Neural progenitor cell (in vitro differentiated cells): ENCODE data around the gene TKFC. TPM values are rescaled to one million over a fixed set of nuclear protein-coding genes. Genes with fewer than 3 reads are reported as not detected.
A peak's percentile ranks its signal among the peaks of the same experiment; 100 is the strongest.

ENCODE experiments used
- DNase-seq: peaks from one replicate; pipeline ENCODE4 v3.0.0-alpha.2; 2016; ENCODE audit warnings: low spot score
- H2AFZ ChIP-seq: fragments of 200-600 bp; sonication (generic); replicated peaks from 2 replicates; pipeline ENCODE4 v1.6.1; 2016; ENCODE audit warnings: antibody characterized with exemption
- H3F3A ChIP-seq: fragments of 200-600 bp; sonication (generic); 2 replicates; pipeline ENCODE4 v1.6.1; 2016; ENCODE audit warnings: antibody characterized with exemption, low read depth
- H3K27ac ChIP-seq: fragments of 200-600 bp; sonication (generic); 2 replicates; pipeline ENCODE4 v1.5.1; 2016; ENCODE audit warnings: mild to moderate bottlenecking
- H3K27me3 ChIP-seq: fragments of 200-600 bp; sonication (generic); 2 replicates; pipeline ENCODE4 v1.6.1; 2016; ENCODE audit warnings: mild to moderate bottlenecking, moderate library complexity
- H3K36me3 ChIP-seq: fragments of 200-600 bp; sonication (generic); 2 replicates; pipeline ENCODE4 v1.5.1; 2016
- H3K4me1 ChIP-seq: fragments of 200-600 bp; sonication (generic); 2 replicates; pipeline ENCODE4 v1.6.1; 2016; ENCODE audit warnings: mixed run types
- H3K4me2 ChIP-seq: fragments of 200-600 bp; sonication (generic); 2 replicates; pipeline ENCODE4 v1.6.1; 2016
- H3K4me3 ChIP-seq: fragments of 200-600 bp; sonication (generic); 2 replicates; pipeline ENCODE4 v1.5.1; 2016
- H3K79me2 ChIP-seq: fragments of 200-600 bp; sonication (generic); 2 replicates; pipeline ENCODE4 v1.6.1; 2016; ENCODE audit warnings: low read depth
- H3K9ac ChIP-seq: fragments of 200-600 bp; sonication (generic); 2 replicates; pipeline ENCODE4 v1.6.1; 2016
- H3K9me3 ChIP-seq: fragments of 200-600 bp; sonication (generic); 2 replicates; pipeline ENCODE4 v1.5.1; 2016; ENCODE audit warnings: low read depth
- H4K20me1 ChIP-seq: fragments of 200-600 bp; sonication (generic); 2 replicates; pipeline ENCODE4 v1.6.1; 2016; ENCODE audit warnings: low read depth
- H3K27ac Mint-ChIP-seq: 3 replicates; pipeline ENCODE4 v1.8.0; 2021; ENCODE audit warnings: mixed read lengths
- H3K27me3 Mint-ChIP-seq: 2 replicates; pipeline ENCODE4 v1.8.0; 2022; ENCODE audit warnings: low read depth, mild to moderate bottlenecking, inconsistent platforms, moderate library complexity, mixed read lengths; ENCODE audit not compliant: insufficient read depth
- H3K36me3 Mint-ChIP-seq: 3 replicates; pipeline ENCODE4 v1.8.0; 2021; ENCODE audit warnings: mixed read lengths
- H3K4me1 Mint-ChIP-seq: 3 replicates; pipeline ENCODE4 v1.8.0; 2021; ENCODE audit warnings: mixed read lengths
- H3K4me3 Mint-ChIP-seq: 3 replicates; pipeline ENCODE4 v1.8.0; 2021; ENCODE audit warnings: mild to moderate bottlenecking, moderate library complexity, mixed read lengths
- H3K9me3 Mint-ChIP-seq: 3 replicates; pipeline ENCODE4 v1.8.0; 2020; ENCODE audit warnings: mixed read lengths
- CTCF ChIP-seq: fragments of 200-600 bp; sonication (generic); IDR thresholded peaks from 2 replicates; pipeline ENCODE4 v1.5.1; 2017; ENCODE audit warnings: antibody characterized with exemption, mild to moderate bottlenecking
- EZH2 ChIP-seq: fragments of 200-600 bp; sonication (generic); IDR thresholded peaks from 2 replicates; pipeline ENCODE4 v1.6.1; 2017; ENCODE audit warnings: antibody characterized with exemption, mild to moderate bottlenecking, moderate library complexity
- EZH2phosphoT487 ChIP-seq: fragments of 200-600 bp; sonication (generic); IDR thresholded peaks from 2 replicates; pipeline ENCODE4 v1.6.1; 2017; ENCODE audit warnings: antibody characterized with exemption
- total RNA-seq: library from RNA; depleted of rRNA; stranded (reverse); fragments of >200 nt; gene quantifications from 2 replicates; pipeline ENCODE4 v1.2.3, GENCODE V29; 2015; ENCODE audit warnings: low replicate concordance

Gene TKFC
- total RNA-seq, 1 donor from 2014 or later = 27.3 TPM

DNA sequence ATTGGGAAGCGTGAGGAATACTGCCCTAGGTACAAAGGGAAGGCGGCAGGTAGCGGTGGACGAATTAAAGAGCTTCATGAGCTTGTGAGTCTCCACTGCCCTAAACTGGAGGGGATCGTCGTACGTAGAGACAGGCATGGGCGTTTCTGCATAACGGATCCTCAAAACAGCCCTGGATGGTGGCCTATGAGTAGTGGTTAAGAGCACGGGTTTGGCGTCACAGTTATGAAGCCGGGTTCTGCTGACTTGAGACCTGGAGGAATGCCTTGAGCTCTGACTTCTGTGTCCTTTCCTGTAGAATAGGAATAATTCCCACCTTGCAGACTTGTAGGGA is 29.5 kb downstream of the TKFC start:
- Histone ChIP-seq H3K27ac (no peak overlapping the region), H2AFZ (peak overlapping the region; percentile 83), H4K20me1 (no peaks in the 10 kb centered on the region), H3K79me2 (peaks cover 44% of the 10 kb centered on the region), H3K4me3 (peak overlapping the region; percentile 90), H3K36me3 (peaks cover 10% of the 10 kb centered on the region), H3K4me1 (peaks cover 10% of the 10 kb centered on the region), H3F3A (peaks cover 13% of the 10 kb centered on the region), H3K9me3 (no peaks in the 10 kb centered on the region), H3K9ac (peak overlapping the region; percentile 88), H3K27me3 (no peaks in the 10 kb centered on the region), H3K4me2 (peak overlapping the region; percentile 92)
- no peak for TF ChIP-seq CTCF
- TF ChIP-seq EZH2 = no peak
- TF ChIP-seq EZH2phosphoT487 = no peak
- Mint-ChIP-seq H3K27me3 (peaks cover 4% of the 10 kb centered on the region), H3K27ac (peak overlapping the region; percentile 99), H3K9me3 (no peaks in the 10 kb centered on the region), H3K36me3 (peaks cover 11% of the 10 kb centered on the region), H3K4me1 (peaks cover 31% of the 10 kb centered on the region), H3K4me3 (peak overlapping the region; percentile 99)
- no peak for DNase-seq

DNA sequence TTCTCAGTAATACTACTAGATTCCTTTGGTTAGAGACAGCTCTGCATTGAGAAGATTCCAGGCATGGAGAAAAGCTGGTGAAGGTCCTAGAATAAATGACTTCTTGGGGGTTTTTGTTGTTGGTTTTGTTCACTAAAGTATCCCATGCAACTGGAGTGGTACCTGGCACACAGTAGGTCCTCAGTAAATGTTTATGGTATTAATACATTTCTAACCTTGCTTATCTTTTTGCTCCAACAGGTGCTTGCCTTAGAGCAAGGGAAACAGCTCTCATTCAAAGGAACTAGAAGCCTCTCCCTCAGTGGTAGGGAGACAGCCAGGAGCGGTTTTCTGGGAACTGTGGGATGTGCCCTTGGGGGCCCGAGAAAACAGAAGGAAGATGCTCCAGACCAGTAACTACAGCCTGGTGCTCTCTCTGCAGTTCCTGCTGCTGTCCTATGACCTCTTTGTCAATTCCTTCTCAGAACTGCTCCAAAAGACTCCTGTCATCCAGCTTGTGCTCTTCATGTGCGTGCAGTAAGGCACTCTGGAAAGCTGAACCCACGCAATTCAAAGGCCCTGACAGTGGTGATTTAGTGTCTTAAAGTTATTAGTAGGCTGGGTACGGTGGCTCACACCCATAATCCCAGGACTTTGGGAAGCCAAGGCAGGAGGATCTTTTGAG is 31.1 kb downstream of the TKFC start:
- no peaks in the 10 kb centered on the region for H3K9me3 Mint-ChIP-seq
- no peak overlapping the region for H3K9ac ChIP-seq
- TF ChIP-seq EZH2phosphoT487 (no peak), CTCF (no peak)
- H3K27me3 Mint-ChIP-seq = peaks cover 4% of the 10 kb centered on the region
- H3F3A ChIP-seq = peaks cover 13% of the 10 kb centered on the region
- H3K36me3 ChIP-seq = peaks cover 10% of the 10 kb centered on the region
- no peak overlapping the region for H3K27ac Mint-ChIP-seq
- H3K4me1 Mint-ChIP-seq = peaks cover 30% of the 10 kb centered on the region
- no peaks in the 10 kb centered on the region for H3K27me3 ChIP-seq
- H3K9me3 ChIP-seq = no peaks in the 10 kb centered on the region
- no peak overlapping the region for H3K27ac ChIP-seq
- no peak for DNase-seq
- no peak overlapping the region for H3K4me2 ChIP-seq
- H2AFZ ChIP-seq = no peak overlapping the region
- no peaks in the 10 kb centered on the region for H4K20me1 ChIP-seq
- H3K4me3 Mint-ChIP-seq = peak overlapping the region; percentile 99
- H3K4me3 ChIP-seq = no peak overlapping the region
- H3K79me2 ChIP-seq = peaks cover 44% of the 10 kb centered on the region
- H3K4me1 ChIP-seq = peaks cover 10% of the 10 kb centered on the region
- peaks cover 23% of the 10 kb centered on the region for H3K36me3 Mint-ChIP-seq

DNA sequence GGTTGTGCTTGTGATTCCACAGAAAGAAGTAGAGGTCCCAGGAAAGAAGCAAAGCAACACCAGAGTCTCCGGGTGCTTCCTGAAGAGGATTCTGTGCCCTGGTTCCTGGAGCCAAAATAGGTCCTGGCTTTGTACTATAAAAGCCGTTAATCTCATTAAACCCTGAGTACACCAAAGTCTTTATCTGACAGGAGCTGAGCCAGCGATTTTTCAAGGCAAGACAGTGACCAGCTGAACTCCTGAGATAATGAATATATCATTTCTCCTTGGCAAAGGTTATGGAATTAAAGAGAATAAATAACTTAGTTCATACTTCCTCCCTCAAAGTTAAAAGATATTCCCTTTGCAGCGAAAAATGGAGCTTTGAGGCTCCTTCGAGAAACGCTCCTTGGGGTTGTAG is 34.4 kb downstream of the TKFC start:
- peaks cover 21% of the 10 kb centered on the region for H3K79me2 ChIP-seq
- Mint-ChIP-seq H3K9me3 (peaks cover 9% of the 10 kb centered on the region), H3K36me3 (peaks cover 46% of the 10 kb centered on the region)

More for the DNA sequence above, 34.4 kb downstream of the TKFC start:
- Histone ChIP-seq H3K27ac (no peak overlapping the region), H3K9me3 (no peaks in the 10 kb centered on the region), H3K27me3 (no peaks in the 10 kb centered on the region), H2AFZ (no peak overlapping the region), H3K36me3 (peaks cover 10% of the 10 kb centered on the region), H3K4me1 (peaks cover 6% of the 10 kb centered on the region), H3K4me3 (no peak overlapping the region), H3K4me2 (no peak overlapping the region), H3F3A (peaks cover 6% of the 10 kb centered on the region), H3K9ac (no peak overlapping the region), H4K20me1 (no peaks in the 10 kb centered on the region)
- Mint-ChIP-seq H3K27me3 (peaks cover 4% of the 10 kb centered on the region), H3K27ac (no peak overlapping the region), H3K4me3 (no peak overlapping the region), H3K4me1 (peaks cover 14% of the 10 kb centered on the region)
- TF ChIP-seq EZH2phosphoT487 (no peak), CTCF (no peak), EZH2 (no peak)
- DNase-seq = no peak
